Right atrium auricular region (tissue), 2 donors: ENCODE results near the gene BNC2. TPM values are rescaled to one million over a fixed set of nuclear protein-coding genes. Genes with fewer than 3 reads are reported as not detected.

ENCODE experiments used
- DNase-seq: peaks from one replicate; pipeline ENCODE4 v3.0.0-alpha.2; 2019; ENCODE audit warnings: low spot score
- H3K27ac ChIP-seq, 2 donors: fragments of 200-600 bp; sonication (generic); 1 replicate in 1 of 2; 2 replicates in 1 of 2; pipeline ENCODE4 v1.5.1; 2016 to 2019
- H3K27me3 ChIP-seq, 2 donors: fragments of 200-600 bp; sonication (generic); one replicate each; pipeline versions ENCODE4 v1.5.1 to v1.6.0; 2017 to 2019
- H3K36me3 ChIP-seq: fragments of 200-600 bp; sonication (generic); one replicate; pipeline ENCODE4 v1.5.1; 2016
- H3K4me1 ChIP-seq, 2 donors: fragments of 200-600 bp; sonication (generic); one replicate each; pipeline versions ENCODE4 v1.5.1 to v1.6.0; 2017 to 2019
- H3K4me3 ChIP-seq, 2 donors: fragments of 200-600 bp; sonication (generic); 1 replicate in 1 of 2; 2 replicates in 1 of 2; pipeline ENCODE4 v1.5.1; 2017 to 2019; ENCODE audit warnings: mild to moderate bottlenecking in 1 of 2, moderate library complexity in 1 of 2
- H3K9me3 ChIP-seq, 2 donors: fragments of 200-600 bp; sonication (generic); one replicate each; pipeline ENCODE4 v1.5.1; 2019
- total RNA-seq, 2 donors: library from RNA; depleted of rRNA; stranded (reverse); fragments of >200 nt; gene quantifications; one replicate each; pipeline ENCODE4 v1.1.0, GENCODE V29; 2016
- TF ChIP-seq, protein P1 (sequence below), 2 donors: fragments of 200-600 bp; sonication (generic); IDR thresholded peaks; one replicate each; pipeline ENCODE4 v1.5.1; 2019; ENCODE audit warnings: antibody characterized with exemption in 2 of 2

BNC2 gene
- total RNA-seq, 2 donors from 2014 or later = 68.3 to 77.6 TPM

- H3K27me3 ChIP-seq = no peaks in the 10 kb centered on the region
- no peaks in the 10 kb centered on the region for H3K9me3 ChIP-seq
- TF ChIP-seq, protein P1, sequence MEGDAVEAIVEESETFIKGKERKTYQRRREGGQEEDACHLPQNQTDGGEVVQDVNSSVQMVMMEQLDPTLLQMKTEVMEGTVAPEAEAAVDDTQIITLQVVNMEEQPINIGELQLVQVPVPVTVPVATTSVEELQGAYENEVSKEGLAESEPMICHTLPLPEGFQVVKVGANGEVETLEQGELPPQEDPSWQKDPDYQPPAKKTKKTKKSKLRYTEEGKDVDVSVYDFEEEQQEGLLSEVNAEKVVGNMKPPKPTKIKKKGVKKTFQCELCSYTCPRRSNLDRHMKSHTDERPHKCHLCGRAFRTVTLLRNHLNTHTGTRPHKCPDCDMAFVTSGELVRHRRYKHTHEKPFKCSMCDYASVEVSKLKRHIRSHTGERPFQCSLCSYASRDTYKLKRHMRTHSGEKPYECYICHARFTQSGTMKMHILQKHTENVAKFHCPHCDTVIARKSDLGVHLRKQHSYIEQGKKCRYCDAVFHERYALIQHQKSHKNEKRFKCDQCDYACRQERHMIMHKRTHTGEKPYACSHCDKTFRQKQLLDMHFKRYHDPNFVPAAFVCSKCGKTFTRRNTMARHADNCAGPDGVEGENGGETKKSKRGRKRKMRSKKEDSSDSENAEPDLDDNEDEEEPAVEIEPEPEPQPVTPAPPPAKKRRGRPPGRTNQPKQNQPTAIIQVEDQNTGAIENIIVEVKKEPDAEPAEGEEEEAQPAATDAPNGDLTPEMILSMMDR (IDR thresholded peaks at IDR 0.05) = no peak
- no peaks in the 10 kb centered on the region for H3K4me1 ChIP-seq
- H3K27ac ChIP-seq = no peak overlapping the region
- DNase-seq = no peak
- no peaks in the 10 kb centered on the region for H3K36me3 ChIP-seq
- H3K4me3 ChIP-seq = no peak overlapping the region
These were observed 284.9 kb downstream of the BNC2 start for GRCh38 chr9:16585591-16585990.

GRCh38 chr9:16579872-16580432 lies 290.5 kb downstream of the BNC2 start:
- TF ChIP-seq, protein P1 (IDR thresholded peaks at IDR 0.05) = no peak
- Histone ChIP-seq H3K4me1 (peaks cover 0 to 5% of the 10 kb centered on the region in 2 donors), H3K36me3 (no peaks in the 10 kb centered on the region), H3K9me3 (no peaks in the 10 kb centered on the region), H3K27ac (no peak overlapping the region), H3K4me3 (no peak overlapping the region), H3K27me3 (no peaks in the 10 kb centered on the region)
- DNase-seq = no peak

DNA sequence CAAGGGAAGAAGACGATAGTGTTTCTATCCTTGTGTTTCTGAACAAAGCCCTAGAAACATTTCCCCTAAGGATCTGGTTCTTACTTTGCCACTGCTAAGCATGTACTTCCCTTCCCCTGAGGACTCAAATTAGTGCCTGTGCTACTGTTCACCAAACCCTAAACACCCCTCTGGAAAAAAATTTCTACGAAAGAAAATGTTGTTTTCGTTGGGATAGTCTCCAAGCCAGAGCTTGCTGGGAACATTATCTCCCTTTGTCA lies 294.6 kb downstream of the BNC2 start:
- TF ChIP-seq, protein P1 (IDR thresholded peaks at IDR 0.05) = no peak
- peaks cover 0 to 5% of the 10 kb centered on the region in 2 donors for H3K4me1 ChIP-seq
- no peaks in the 10 kb centered on the region for H3K36me3 ChIP-seq
- no peak for DNase-seq
- H3K4me3 ChIP-seq = no peak overlapping the region
- no peaks in the 10 kb centered on the region for H3K9me3 ChIP-seq
- peak overlapping the region in 1 of 2 donors; percentile 9 for H3K27ac ChIP-seq
- H3K27me3 ChIP-seq = no peaks in the 10 kb centered on the region

DNA sequence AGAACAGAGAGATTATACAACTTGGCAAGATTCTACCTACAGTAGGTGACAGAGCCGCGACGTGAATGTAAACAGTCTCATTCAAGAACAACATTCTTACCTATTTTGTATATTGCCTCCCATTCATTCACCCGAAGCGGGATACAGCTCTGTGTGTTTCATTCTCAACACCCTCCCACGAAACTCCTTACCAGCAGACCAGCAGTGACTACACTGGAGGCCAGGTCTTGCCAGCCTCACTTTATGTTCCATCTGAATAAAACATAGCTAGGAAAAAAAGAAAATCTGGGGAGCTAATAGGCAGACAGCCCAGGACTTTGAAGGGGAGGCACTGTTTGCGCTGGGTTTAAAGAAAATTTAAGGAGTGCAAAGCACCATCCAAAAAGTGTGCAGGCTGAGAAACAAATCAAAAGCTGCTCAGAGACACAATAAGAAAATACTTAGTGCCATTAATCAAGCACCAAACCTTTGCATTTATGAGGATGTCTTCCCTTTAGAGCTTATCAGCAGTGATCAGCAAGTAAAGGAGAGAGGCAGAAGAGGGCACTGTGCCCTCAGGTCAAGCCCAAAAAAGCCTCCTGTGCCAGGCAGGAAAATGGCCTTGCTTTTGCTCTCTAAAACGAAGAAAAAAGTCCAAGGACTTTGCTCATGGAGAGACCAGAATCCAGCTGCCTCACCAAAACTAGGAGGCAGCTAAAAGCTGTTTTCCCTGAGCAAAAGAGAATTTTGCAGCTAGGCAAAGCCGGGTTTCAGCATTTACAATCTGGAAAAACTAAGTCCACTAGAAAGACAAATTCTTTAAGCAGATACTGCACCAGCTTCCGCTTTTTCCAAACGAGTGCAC lies 295.1 kb downstream of the BNC2 start:
- H3K4me3 ChIP-seq = no peak overlapping the region
- peaks cover 0 to 5% of the 10 kb centered on the region in 2 donors for H3K4me1 ChIP-seq
- H3K36me3 ChIP-seq = no peaks in the 10 kb centered on the region
- no peaks in the 10 kb centered on the region for H3K27me3 ChIP-seq
- no peak for DNase-seq
- no peaks in the 10 kb centered on the region for H3K9me3 ChIP-seq
- H3K27ac ChIP-seq = peak overlapping the region in 1 of 2 donors; percentile 9
- TF ChIP-seq, protein P1 (IDR thresholded peaks at IDR 0.05) = no peak

DNA sequence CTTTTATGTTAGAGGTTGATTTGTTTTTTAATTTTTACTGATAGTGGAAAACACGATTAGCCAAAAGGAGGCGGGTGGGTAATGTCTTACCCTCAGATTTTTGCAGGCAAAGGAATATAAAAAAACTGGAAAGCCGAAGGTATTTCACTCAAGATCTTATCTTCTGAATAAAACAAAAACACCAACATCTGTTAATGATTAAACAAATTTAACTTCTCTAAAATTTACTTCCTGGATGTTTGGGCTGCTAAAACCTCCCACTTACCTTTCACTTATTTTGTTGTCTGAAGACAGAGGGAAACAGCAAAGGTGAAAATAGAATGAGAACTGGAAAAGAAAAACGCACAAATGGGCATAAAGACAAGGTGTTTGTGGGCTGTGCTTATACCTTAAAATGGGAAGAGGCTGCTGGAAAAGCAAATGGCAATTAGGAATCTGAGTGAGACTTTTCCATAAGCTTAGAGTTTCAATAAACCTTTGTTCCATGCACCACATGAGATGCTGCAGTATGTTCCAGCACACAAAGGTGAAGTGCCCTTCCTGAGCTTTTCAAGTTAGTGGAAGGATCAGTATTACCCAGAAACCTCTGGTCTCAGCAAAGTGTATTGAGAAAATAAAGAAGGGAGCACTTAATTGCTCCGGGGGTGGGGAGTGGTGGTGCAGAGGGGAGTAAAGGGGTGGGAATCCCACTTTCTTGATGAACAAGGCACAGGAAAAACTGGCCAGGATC lies 298.3 kb downstream of the BNC2 start:
- Histone ChIP-seq H3K4me1 (peaks cover 0 to 5% of the 10 kb centered on the region in 2 donors), H3K27ac (no peak overlapping the region), H3K36me3 (no peaks in the 10 kb centered on the region), H3K4me3 (no peak overlapping the region), H3K9me3 (no peaks in the 10 kb centered on the region), H3K27me3 (no peaks in the 10 kb centered on the region)
- DNase-seq = no peak
- TF ChIP-seq, protein P1 (IDR thresholded peaks at IDR 0.05) = no peak
